ENCODE measurements around the gene SPAG17.

Gene SPAG17

DNA sequence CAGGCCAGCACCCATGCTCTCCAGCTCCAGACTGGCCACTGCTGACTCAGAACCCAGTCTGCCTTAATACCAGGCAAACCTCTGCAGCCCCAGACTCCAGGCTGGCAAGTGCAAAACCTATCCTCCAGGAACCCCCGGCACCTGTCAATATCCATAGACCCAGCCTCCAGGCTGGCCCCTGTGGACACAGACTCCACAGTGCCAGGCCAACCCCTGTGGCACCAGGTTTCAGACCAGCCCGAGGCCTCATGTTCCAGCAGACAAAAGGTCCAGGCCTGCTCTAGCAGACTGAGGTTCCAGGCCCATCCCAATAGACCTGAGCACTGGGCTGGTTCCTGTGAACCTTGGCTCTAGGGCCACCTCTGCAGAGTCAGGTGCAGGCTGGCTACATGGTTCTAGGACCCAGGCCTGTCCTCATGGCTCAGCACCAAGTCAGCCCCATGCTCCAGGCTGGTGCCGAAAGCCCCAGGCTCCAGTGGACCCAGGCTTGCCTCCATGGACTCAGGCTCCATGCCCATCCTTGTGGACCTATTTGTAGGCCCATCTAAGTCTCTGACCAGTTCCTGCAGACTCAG lies 137.3 kb downstream of the SPAG17 start:
- no peak for DNase-seq
- no peaks in the 10 kb centered on the region for H3K4me1 ChIP-seq (ENCODE audit: control insufficient read depth, insufficient read depth, low read length, poor library complexity, severe bottlenecking)
- no peaks in the 10 kb centered on the region for H3K27me3 ChIP-seq (replicated peaks; ENCODE audit: control insufficient read depth, insufficient read depth, low read length, poor library complexity, severe bottlenecking)
- no peaks in the 10 kb centered on the region for H3K36me3 ChIP-seq (ENCODE audit: control insufficient read depth, insufficient read depth, low read length)
- H3K4me3 ChIP-seq (ENCODE audit: insufficient read depth, low read depth, low read length, poor library complexity, severe bottlenecking): no peak overlapping the region
- H3K27ac ChIP-seq (ENCODE audit: insufficient read depth, low read length, poor library complexity, severe bottlenecking): no peak overlapping the region
- H3K9me3 ChIP-seq (ENCODE audit: control insufficient read depth, low read length): no peaks in the 10 kb centered on the region

GRCh38 chr1:118047006-118047649 lies 137.9 kb downstream of the SPAG17 start:
- H3K9me3 ChIP-seq (ENCODE audit: control insufficient read depth, low read length): no peaks in the 10 kb centered on the region
- H3K27me3 ChIP-seq (replicated peaks; ENCODE audit: control insufficient read depth, insufficient read depth, low read length, poor library complexity, severe bottlenecking): no peaks in the 10 kb centered on the region
- H3K27ac ChIP-seq (ENCODE audit: insufficient read depth, low read length, poor library complexity, severe bottlenecking): no peak overlapping the region
- H3K4me1 ChIP-seq (ENCODE audit: control insufficient read depth, insufficient read depth, low read length, poor library complexity, severe bottlenecking): no peaks in the 10 kb centered on the region
- H3K4me3 ChIP-seq (ENCODE audit: insufficient read depth, low read depth, low read length, poor library complexity, severe bottlenecking): no peak overlapping the region
- H3K36me3 ChIP-seq (ENCODE audit: control insufficient read depth, insufficient read depth, low read length): no peaks in the 10 kb centered on the region
- DNase-seq: no peak

GRCh38 chr1:118043624-118044023 lies 141.4 kb downstream of the SPAG17 start:
- no peak overlapping the region for H3K4me3 ChIP-seq (ENCODE audit: insufficient read depth, low read depth, low read length, poor library complexity, severe bottlenecking)
- no peaks in the 10 kb centered on the region for H3K9me3 ChIP-seq (ENCODE audit: control insufficient read depth, low read length)
- DNase-seq: no peak
- no peaks in the 10 kb centered on the region for H3K4me1 ChIP-seq (ENCODE audit: control insufficient read depth, insufficient read depth, low read length, poor library complexity, severe bottlenecking)
- no peak overlapping the region for H3K27ac ChIP-seq (ENCODE audit: insufficient read depth, low read length, poor library complexity, severe bottlenecking)
- H3K36me3 ChIP-seq (ENCODE audit: control insufficient read depth, insufficient read depth, low read length): no peaks in the 10 kb centered on the region
- no peaks in the 10 kb centered on the region for H3K27me3 ChIP-seq (replicated peaks; ENCODE audit: control insufficient read depth, insufficient read depth, low read length, poor library complexity, severe bottlenecking)

- Histone ChIP-seq H3K27me3 (replicated peaks; ENCODE audit: control insufficient read depth, insufficient read depth, low read length, poor library complexity, severe bottlenecking) (no peaks in the 10 kb centered on the region), H3K27ac (ENCODE audit: insufficient read depth, low read length, poor library complexity, severe bottlenecking) (no peak overlapping the region), H3K9me3 (ENCODE audit: control insufficient read depth, low read length) (no peaks in the 10 kb centered on the region), H3K4me1 (ENCODE audit: control insufficient read depth, insufficient read depth, low read length, poor library complexity, severe bottlenecking) (no peaks in the 10 kb centered on the region), H3K4me3 (ENCODE audit: insufficient read depth, low read depth, low read length, poor library complexity, severe bottlenecking) (no peak overlapping the region), H3K36me3 (ENCODE audit: control insufficient read depth, insufficient read depth, low read length) (no peaks in the 10 kb centered on the region)
- DNase-seq: no peak
These were observed 142.5 kb downstream of the SPAG17 start for GRCh38 chr1:118042501-118042900.

DNA sequence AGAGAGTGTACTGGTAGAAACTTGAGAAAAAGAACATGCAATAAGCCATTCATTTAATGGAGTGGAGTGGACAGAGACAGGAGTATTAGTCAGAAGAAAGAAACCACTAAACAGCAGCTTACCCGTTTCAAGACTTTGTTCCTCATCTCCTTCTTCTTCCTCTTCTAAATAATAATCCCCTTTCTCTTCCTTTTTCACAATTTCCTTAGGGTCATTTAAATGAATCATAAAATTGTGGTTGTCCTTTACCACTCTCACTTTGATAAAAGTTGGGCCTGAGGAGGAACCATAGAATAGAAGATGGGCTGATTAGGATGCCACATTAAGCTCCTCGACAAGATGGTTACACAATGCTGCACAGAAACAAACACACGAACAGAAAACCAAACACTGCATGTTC lies 145.9 kb downstream of the SPAG17 start:
- Histone ChIP-seq H3K27ac (ENCODE audit: insufficient read depth, low read length, poor library complexity, severe bottlenecking) (no peak overlapping the region), H3K27me3 (replicated peaks; ENCODE audit: control insufficient read depth, insufficient read depth, low read length, poor library complexity, severe bottlenecking) (no peaks in the 10 kb centered on the region), H3K36me3 (ENCODE audit: control insufficient read depth, insufficient read depth, low read length) (no peaks in the 10 kb centered on the region), H3K9me3 (ENCODE audit: control insufficient read depth, low read length) (no peaks in the 10 kb centered on the region), H3K4me3 (ENCODE audit: insufficient read depth, low read depth, low read length, poor library complexity, severe bottlenecking) (no peak overlapping the region), H3K4me1 (ENCODE audit: control insufficient read depth, insufficient read depth, low read length, poor library complexity, severe bottlenecking) (no peaks in the 10 kb centered on the region)
- no peak for DNase-seq

DNA sequence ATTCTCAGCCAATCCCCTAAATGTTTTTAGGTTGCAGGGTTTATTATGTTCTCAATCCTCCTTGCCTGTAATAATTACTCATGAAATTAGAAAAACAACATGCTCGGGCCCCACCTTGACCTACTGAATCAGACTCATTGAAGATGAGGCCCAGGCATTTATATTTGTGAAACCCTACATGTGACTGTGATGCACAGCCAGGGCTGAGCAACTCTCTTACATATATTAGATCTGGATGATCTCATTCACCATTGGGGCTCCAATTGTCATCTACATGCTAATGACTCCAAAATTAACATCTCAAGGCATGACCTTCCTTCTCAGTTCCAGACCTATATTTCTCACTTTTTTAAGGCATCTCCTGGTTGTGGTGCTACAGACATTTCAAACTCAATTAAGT lies 152.1 kb downstream of the SPAG17 start:
- DNase-seq: no peak
- Histone ChIP-seq H3K4me1 (ENCODE audit: control insufficient read depth, insufficient read depth, low read length, poor library complexity, severe bottlenecking) (no peaks in the 10 kb centered on the region), H3K4me3 (ENCODE audit: insufficient read depth, low read depth, low read length, poor library complexity, severe bottlenecking) (no peak overlapping the region), H3K27ac (ENCODE audit: insufficient read depth, low read length, poor library complexity, severe bottlenecking) (no peak overlapping the region), H3K9me3 (ENCODE audit: control insufficient read depth, low read length) (no peaks in the 10 kb centered on the region), H3K36me3 (ENCODE audit: control insufficient read depth, insufficient read depth, low read length) (no peaks in the 10 kb centered on the region), H3K27me3 (replicated peaks; ENCODE audit: control insufficient read depth, insufficient read depth, low read length, poor library complexity, severe bottlenecking) (no peaks in the 10 kb centered on the region)

GRCh38 chr1:118028267-118028666 lies 156.8 kb downstream of the SPAG17 start:
- Histone ChIP-seq H3K27ac (ENCODE audit: insufficient read depth, low read length, poor library complexity, severe bottlenecking) (no peak overlapping the region), H3K27me3 (replicated peaks; ENCODE audit: control insufficient read depth, insufficient read depth, low read length, poor library complexity, severe bottlenecking) (peaks cover 5% of the 10 kb centered on the region), H3K36me3 (ENCODE audit: control insufficient read depth, insufficient read depth, low read length) (no peaks in the 10 kb centered on the region), H3K4me1 (ENCODE audit: control insufficient read depth, insufficient read depth, low read length, poor library complexity, severe bottlenecking) (no peaks in the 10 kb centered on the region), H3K9me3 (ENCODE audit: control insufficient read depth, low read length) (no peaks in the 10 kb centered on the region), H3K4me3 (ENCODE audit: insufficient read depth, low read depth, low read length, poor library complexity, severe bottlenecking) (no peak overlapping the region)
- no peak for DNase-seq

DNA sequence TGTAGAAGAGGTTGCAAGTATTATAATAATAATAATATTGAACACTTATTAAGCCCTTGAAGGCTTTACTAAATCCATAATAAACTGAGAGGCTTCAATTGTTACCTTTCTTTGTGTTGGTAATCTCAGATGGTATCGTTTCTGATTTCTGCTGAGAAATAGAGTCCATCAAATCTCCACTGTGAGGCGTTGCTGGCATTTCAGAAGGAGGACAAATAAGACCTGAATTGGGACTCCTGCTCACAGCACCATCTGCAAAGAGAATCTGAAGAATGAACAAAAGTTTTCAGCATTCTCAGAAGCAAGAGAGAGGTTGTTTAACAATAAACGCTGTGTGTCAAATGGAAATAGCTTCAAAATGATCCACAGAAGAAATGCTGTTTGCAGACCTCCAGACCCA lies 161.8 kb downstream of the SPAG17 start:
- no peak overlapping the region for H3K4me3 ChIP-seq (ENCODE audit: insufficient read depth, low read depth, low read length, poor library complexity, severe bottlenecking)
- peaks cover 8% of the 10 kb centered on the region for H3K27me3 ChIP-seq (replicated peaks; ENCODE audit: control insufficient read depth, insufficient read depth, low read length, poor library complexity, severe bottlenecking)
- H3K36me3 ChIP-seq (ENCODE audit: control insufficient read depth, insufficient read depth, low read length): no peaks in the 10 kb centered on the region
- no peak overlapping the region for H3K27ac ChIP-seq (ENCODE audit: insufficient read depth, low read length, poor library complexity, severe bottlenecking)
- H3K4me1 ChIP-seq (ENCODE audit: control insufficient read depth, insufficient read depth, low read length, poor library complexity, severe bottlenecking): no peaks in the 10 kb centered on the region
- DNase-seq: no peak
- H3K9me3 ChIP-seq (ENCODE audit: control insufficient read depth, low read length): no peaks in the 10 kb centered on the region

DNA sequence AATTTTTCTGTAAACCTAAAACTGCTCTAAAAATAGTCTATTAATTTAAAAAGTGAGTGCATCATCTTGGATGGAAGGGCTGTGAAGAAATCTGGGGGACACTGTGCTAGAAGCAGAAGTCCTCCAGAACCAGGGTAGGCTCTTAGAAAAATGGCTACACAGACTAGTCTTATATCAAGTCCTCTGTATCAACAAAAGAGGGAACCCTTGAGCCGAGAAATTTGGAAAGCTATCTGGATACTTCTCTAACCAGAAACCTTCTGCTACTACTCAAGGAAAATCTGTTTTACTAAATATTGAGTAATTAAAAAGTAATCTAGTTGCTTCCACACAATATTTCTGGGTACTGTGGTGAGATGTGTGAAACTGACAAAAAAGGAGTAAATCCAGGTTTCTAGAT lies 163.4 kb downstream of the SPAG17 start:
- Histone ChIP-seq H3K4me3 (ENCODE audit: insufficient read depth, low read depth, low read length, poor library complexity, severe bottlenecking) (no peak overlapping the region), H3K9me3 (ENCODE audit: control insufficient read depth, low read length) (no peaks in the 10 kb centered on the region), H3K4me1 (ENCODE audit: control insufficient read depth, insufficient read depth, low read length, poor library complexity, severe bottlenecking) (no peaks in the 10 kb centered on the region), H3K27me3 (replicated peaks; ENCODE audit: control insufficient read depth, insufficient read depth, low read length, poor library complexity, severe bottlenecking) (peaks cover 3% of the 10 kb centered on the region), H3K27ac (ENCODE audit: insufficient read depth, low read length, poor library complexity, severe bottlenecking) (no peak overlapping the region), H3K36me3 (ENCODE audit: control insufficient read depth, insufficient read depth, low read length) (no peaks in the 10 kb centered on the region)
- no peak for DNase-seq

DNA sequence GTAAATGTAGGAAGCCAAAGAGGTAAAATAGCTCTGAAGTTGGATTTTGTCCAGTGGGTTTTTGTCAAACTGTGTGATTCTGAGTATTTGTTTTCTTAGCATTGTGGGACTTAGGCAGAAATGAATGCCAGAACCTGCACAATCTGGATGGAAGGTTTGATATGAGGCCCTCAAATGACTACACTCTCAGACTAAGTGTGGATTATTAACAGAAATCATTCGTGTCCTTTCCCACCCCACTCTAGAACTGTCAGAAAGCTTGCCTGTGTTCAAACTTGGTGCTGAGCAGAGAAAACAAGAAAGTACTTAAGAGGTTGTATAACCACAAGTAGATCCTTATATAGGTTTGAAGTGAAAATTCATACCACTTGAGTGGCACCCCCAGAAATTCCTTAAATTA lies 167.0 kb downstream of the SPAG17 start:
- H3K36me3 ChIP-seq (ENCODE audit: control insufficient read depth, insufficient read depth, low read length): no peaks in the 10 kb centered on the region
- H3K27ac ChIP-seq (ENCODE audit: insufficient read depth, low read length, poor library complexity, severe bottlenecking): no peak overlapping the region
- H3K27me3 ChIP-seq (replicated peaks; ENCODE audit: control insufficient read depth, insufficient read depth, low read length, poor library complexity, severe bottlenecking): peaks cover 3% of the 10 kb centered on the region
- H3K9me3 ChIP-seq (ENCODE audit: control insufficient read depth, low read length): no peaks in the 10 kb centered on the region
- DNase-seq: no peak
- no peak overlapping the region for H3K4me3 ChIP-seq (ENCODE audit: insufficient read depth, low read depth, low read length, poor library complexity, severe bottlenecking)
- H3K4me1 ChIP-seq (ENCODE audit: control insufficient read depth, insufficient read depth, low read length, poor library complexity, severe bottlenecking): no peaks in the 10 kb centered on the region
